Measurements from ENCODE around the gene PPFIBP2.

DNA sequence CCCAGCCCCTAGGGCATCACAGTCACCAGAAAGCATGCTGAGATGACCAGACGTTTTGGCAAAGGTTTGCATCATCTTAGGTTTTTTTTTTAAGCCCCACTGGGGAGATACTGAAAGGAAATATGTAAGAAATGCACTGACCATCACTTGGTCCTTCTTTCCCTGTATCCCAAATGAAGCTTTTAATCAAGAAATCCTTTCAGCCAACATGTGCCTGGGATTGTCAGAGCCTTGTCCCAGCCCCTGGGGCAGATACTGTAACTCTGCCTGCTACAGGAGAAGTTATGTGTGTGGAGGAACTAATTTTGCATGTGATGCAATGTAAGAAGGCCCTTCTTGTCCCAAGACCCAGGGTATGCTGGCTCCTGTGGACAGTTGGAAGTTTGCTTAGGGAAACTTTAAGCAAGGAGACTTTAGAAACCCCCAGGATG, 65.6 kb downstream of the PPFIBP2 start:
- TF ChIP-seq, protein P1, sequence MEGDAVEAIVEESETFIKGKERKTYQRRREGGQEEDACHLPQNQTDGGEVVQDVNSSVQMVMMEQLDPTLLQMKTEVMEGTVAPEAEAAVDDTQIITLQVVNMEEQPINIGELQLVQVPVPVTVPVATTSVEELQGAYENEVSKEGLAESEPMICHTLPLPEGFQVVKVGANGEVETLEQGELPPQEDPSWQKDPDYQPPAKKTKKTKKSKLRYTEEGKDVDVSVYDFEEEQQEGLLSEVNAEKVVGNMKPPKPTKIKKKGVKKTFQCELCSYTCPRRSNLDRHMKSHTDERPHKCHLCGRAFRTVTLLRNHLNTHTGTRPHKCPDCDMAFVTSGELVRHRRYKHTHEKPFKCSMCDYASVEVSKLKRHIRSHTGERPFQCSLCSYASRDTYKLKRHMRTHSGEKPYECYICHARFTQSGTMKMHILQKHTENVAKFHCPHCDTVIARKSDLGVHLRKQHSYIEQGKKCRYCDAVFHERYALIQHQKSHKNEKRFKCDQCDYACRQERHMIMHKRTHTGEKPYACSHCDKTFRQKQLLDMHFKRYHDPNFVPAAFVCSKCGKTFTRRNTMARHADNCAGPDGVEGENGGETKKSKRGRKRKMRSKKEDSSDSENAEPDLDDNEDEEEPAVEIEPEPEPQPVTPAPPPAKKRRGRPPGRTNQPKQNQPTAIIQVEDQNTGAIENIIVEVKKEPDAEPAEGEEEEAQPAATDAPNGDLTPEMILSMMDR (IDR thresholded peaks at IDR 0.05), result no peak
- no peak for TF ChIP-seq POLR2A (IDR thresholded peaks at IDR 0.05)

Data from thyroid gland (tissue), 4 donors.